RWPE1 (cell line): ENCODE results near the gene SMAD1.

ENCODE experiments used
- CTCF ChIA-PET: fragments of 350-600 bp; sonication (Branson Sonifier 250); formaldehyde crosslinking; extraction: SDS; loops from one replicate; lab custom pipeline; 2021; lab: Yijun Ruan, JAX
- POLR2A ChIA-PET: fragments of 400-600 bp; formaldehyde crosslinking; extraction: SDS; loops from one replicate; lab custom pipeline; 2020; ENCODE audit warnings: antibody characterized with exemption; ENCODE audit not compliant: low non-redundant PET; lab: Yijun Ruan, JAX
- DNase-seq: peaks from one replicate; pipeline ENCODE4 v3.0.0; 2012; ENCODE audit warnings: low spot score
- H3K27ac ChIP-seq: fragments of 450-650 bp; 2 replicates; pipeline ENCODE4 v1.5.1; 2017
- TF ChIP-seq, protein P1 (sequence below): fragments of 450-650 bp; conservative IDR thresholded peaks from 2 replicates; pipeline ENCODE4 v1.5.1; 2017; ENCODE audit warnings: low read depth, mild to moderate bottlenecking

The SMAD1 gene

DNA sequence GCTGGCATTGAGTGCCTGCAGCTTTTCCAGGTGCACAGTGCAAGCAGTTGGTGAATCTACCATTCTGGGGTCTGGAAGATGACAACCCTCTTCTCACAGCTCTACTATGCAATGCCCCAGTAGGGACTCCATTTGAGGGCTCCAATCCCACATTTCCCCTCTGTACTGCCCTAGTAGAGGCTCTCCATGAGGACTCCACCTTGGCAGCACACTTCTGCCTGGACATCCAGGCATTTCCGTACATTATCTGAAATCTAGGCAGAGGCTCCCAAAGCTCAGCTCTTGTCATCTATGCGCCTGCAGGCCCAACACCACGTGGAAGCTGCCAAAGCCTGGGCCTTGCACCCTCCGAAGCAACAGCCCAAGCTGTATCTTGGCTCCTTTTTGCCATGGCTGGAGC is 8.4 kb upstream of the SMAD1 start:
- CTCF ChIA-PET: no interaction called here
- no peak for DNase-seq
- POLR2A ChIA-PET: no interaction called here
- no peak overlapping the region for H3K27ac ChIP-seq
- TF ChIP-seq, protein P1, sequence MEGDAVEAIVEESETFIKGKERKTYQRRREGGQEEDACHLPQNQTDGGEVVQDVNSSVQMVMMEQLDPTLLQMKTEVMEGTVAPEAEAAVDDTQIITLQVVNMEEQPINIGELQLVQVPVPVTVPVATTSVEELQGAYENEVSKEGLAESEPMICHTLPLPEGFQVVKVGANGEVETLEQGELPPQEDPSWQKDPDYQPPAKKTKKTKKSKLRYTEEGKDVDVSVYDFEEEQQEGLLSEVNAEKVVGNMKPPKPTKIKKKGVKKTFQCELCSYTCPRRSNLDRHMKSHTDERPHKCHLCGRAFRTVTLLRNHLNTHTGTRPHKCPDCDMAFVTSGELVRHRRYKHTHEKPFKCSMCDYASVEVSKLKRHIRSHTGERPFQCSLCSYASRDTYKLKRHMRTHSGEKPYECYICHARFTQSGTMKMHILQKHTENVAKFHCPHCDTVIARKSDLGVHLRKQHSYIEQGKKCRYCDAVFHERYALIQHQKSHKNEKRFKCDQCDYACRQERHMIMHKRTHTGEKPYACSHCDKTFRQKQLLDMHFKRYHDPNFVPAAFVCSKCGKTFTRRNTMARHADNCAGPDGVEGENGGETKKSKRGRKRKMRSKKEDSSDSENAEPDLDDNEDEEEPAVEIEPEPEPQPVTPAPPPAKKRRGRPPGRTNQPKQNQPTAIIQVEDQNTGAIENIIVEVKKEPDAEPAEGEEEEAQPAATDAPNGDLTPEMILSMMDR: no peak

DNA sequence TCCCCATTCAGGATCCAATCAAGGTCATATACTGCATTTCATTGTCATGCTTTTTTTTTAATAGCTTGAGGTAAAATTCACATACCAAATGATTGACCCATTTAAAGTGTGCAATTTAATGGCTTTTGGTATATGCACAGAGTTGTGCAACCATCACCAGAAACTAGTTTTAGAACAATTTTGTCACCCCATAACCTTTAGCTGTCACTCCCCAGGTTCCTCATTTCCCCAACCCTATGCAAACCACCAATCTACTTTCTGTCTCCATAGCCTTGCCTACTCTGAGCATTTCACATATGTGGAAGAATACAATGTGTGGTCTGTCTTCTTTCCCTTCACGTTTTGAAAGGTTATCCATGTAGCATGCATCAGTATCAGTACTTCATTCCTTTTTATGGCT is 1.4 kb upstream of the SMAD1 start:
- POLR2A ChIA-PET: no interaction called here
- CTCF ChIA-PET: interaction anchor here (0.5 kb wide), 2 partner anchors 130 to 296 kb away, joined by 4 to 7 read pairs; no protein-coding TSS in a partner anchor

DNA sequence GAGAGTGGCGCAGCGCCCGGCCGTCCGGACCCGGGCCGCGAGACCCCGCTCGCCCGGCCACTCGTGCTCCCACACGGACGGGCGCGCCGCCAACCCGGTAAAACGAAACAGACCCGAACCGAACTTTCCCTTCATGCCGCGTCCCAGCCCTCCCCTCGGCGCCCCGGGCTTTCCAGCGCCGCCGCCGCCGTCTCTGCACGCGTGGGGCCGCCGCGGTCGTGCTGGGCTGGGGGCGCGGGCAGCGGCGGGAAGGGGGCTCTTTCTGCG is 222 bp downstream of the SMAD1 start:
- ChIA-PET POLR2A (no interaction called here), CTCF (interaction anchor here (0.9 kb wide), 1 partner anchor 64 kb away, joined by 5 read pairs; no protein-coding TSS in a partner anchor)
- DNase-seq: no peak
- TF ChIP-seq, protein P1: no peak
- H3K27ac ChIP-seq: peak overlapping the region; percentile 92

More for the DNA sequence above, 1.4 kb upstream of the SMAD1 start:
- TF ChIP-seq, protein P1: no peak
- DNase-seq: no peak
- no peak overlapping the region for H3K27ac ChIP-seq

DNA sequence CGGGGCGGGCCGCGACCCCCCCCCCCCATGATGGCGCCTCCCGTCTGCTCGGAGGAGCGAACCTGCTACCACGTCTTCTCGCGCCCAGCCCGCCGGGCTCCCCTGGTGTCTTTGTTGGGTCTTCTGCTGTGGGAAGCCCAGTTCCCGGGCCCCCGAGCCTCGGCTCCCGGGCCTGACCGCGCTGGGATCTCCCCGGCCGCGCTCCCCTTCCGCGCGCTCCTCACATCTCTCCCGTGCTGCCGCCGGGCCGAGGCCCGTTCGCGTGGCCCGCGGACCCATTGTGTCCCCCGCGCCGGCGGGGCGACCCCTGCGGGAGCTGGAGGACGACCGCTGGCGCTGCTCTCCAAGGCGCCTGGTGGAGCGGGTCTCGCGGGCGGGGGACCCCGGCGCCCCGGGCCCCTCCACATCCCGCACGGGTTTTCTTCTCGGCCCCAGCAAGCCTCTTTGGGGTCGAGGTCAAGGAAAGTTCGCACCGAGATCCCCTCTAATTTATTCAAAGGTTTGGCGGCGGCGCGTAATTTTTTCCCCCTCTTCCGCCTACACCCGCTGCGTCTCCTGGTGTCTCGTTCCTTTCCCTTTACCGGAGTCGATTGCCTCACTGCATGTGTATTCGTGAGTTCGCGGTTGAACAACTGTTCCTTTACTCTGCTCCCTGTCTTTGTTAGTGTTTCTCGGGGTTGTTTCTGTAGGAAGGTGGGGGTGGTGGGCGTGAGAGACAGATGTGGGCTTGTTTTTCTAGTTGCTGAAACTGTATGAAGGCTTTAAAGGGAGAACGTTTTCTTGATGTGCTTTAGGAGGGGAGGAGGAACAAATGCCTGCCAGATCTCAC is 770 bp downstream of the SMAD1 start:
- POLR2A ChIA-PET: no interaction called here
- DNase-seq: peak; percentile 46
- TF ChIP-seq, protein P1: no peak
- H3K27ac ChIP-seq: peak overlapping the region; percentile 92
- CTCF ChIA-PET: interaction anchor here (0.9 to 1.1 kb wide), 2 partner anchors 63 to 74 kb away, joined by 3 to 5 read pairs; no protein-coding TSS in a partner anchor

- DNase-seq: no peak
- no peak overlapping the region for H3K27ac ChIP-seq
- ChIA-PET CTCF (no interaction called here), POLR2A (no interaction called here)
- TF ChIP-seq, protein P1: no peak
Measured at GRCh38 chr4:145483514-145483913, 1.9 kb downstream of the SMAD1 start.

DNA sequence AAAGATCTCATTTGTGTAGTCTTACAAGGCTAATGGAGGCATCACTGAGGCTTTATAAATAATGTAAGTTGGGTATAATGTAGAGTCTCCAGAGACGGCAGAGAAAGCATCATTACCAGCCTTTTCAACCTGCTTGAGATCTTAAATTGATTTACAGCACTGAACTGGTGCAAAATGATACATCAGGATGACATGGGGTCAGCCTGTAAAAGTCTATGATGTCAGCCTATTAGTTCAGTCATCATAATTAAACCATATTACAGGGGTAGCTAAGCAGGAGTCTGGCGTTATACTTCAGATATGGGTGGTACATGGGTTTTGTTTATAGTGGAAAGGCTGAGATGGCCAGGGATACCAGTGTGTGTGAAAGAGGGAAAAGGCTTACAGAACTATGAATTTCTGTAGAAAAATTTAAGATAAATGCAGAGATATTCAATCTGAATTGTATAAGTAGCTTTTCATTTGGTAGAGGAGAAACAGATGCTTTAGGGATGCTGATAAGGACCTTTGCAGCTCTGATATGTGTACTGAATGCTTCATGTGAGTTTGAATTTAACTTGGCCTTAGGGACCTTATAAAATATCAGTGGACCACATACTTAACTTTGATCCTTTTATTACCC is 2.7 kb downstream of the SMAD1 start:
- TF ChIP-seq, protein P1: no peak
- ChIA-PET CTCF (no interaction called here), POLR2A (no interaction called here)
- H3K27ac ChIP-seq: no peak overlapping the region
- no peak for DNase-seq
